ENCODE data around the gene C19orf38. TPM values are rescaled to one million over a fixed set of nuclear protein-coding genes. Genes with fewer than 3 reads are reported as not detected.

C19orf38 gene
- total and polyA plus RNA-seq, 2 of the 4 experiments (the other 2 are of a cell fraction): 0.18 to 0.19 TPM

DNA sequence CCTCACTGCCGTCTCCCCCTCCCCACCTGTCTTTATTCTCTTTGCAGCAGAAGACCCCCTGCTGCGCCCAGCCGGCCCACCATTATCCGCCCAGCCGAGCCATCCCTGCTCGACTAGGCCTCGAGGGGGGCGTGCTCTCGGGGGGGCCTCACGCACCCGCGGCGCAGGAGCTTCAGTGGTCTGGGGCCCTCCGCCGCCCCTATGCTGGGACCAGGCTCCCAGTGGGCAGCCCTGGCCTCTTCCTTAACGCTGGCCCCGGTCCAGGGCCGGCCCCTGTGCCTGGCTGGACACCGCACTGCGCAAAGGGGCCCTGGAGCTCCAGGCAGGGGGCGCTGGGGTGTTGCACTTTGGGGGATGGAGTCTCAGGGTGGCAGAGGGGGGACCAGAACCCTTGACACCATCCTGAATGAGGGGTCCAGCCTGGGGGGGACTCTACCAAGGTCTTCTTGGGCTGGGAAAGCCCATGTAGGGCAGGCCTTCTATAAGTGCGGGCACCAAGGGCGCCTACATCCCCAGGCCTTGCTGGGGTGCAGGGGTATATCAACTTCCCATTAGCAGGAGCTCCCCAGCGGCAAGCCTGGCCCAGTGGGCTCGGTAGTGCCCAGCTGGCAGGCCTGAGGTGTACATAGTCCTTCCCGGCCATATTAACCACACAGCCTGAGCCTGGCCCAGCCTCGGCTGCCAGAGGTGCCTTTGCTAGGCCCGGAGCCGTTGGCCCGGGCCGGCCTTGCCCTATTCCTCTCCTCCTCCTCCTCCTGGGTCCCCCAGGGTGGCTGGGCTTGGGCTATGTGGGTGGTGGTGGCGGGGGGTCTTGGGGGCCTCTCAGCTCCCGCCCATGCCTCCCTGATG is 17.1 kb upstream of the C19orf38 start:
- ChIA-PET POLR2A (ENCODE audit: unreplicated experiment) (no interaction called here), CTCF (no interaction called here)
- H2BK15ac ChIP-seq (ENCODE audit: low read depth, low read length): no peak overlapping the region
- ATAC-seq (ENCODE audit: low read depth): no peak
- dilution Hi-C loops (cut with HindIII; ENCODE audit: low sequenced_read_pairs, unreplicated experiment): no loop called here
- peaks cover 52% of the 10 kb centered on the region for H3K36me3 ChIP-seq (ENCODE audit: control insufficient read depth, insufficient read depth, low read length)
- H3K9ac ChIP-seq (ENCODE audit: low read depth, low read length): no peak overlapping the region
- peaks cover 7% of the 10 kb centered on the region; the same call in 1 of the 2 replicates for H3K9me1 ChIP-seq (ENCODE audit: insufficient read depth, low read length)
- 92% methylated on average over 15 of the region's 33 CpGs; no CpG with 5 or more reads in 1 of the 2 experiments for WGBS, 2 experiments (ENCODE audit: extremely low coverage in 2 of 2, insufficient read length in 1 of 2)
- H3K4me1 ChIP-seq (ENCODE audit: control insufficient read depth, insufficient read depth, low read length): peaks cover 4% of the 10 kb centered on the region; the same call in 1 of the 2 replicates
- no peak overlapping the region for H3K4ac ChIP-seq (ENCODE audit: low read depth, low read length)
- no peak overlapping the region for H4K8ac ChIP-seq (ENCODE audit: low read depth in 2 of 2, low read length in 2 of 2)
- H3K56ac ChIP-seq (ENCODE audit: extremely low read depth, insufficient read depth, low read length): no peak overlapping the region
- in situ Hi-C loops (cut with MboI; ENCODE audit: low sequenced_read_pairs): no loop called here
- BruUV-seq (replicated peaks): TSS peak; percentile 84
- no peak overlapping the region for H3K14ac ChIP-seq (replicated peaks; ENCODE audit: low read depth, low read length)
- no peak overlapping the region for H2BK20ac ChIP-seq (ENCODE audit: low read depth, low read length)
- H4K91ac ChIP-seq (ENCODE audit: insufficient read depth, low read depth, low read length): no peak overlapping the region
- no peak overlapping the region for H3K18ac ChIP-seq (ENCODE audit: low read depth, low read length)
- H3K79me1 ChIP-seq (ENCODE audit: low read depth in 1 of 2, low read length in 2 of 2): peaks cover 6 to 9% of the 10 kb centered on the region in 2 experiments; a peak in 3 of 4 replicates
- H2AK5ac ChIP-seq (ENCODE audit: low read depth, low read length): no peak overlapping the region
- no peak overlapping the region for H3K27ac ChIP-seq (ENCODE audit: insufficient read depth, low read length)
- intact Hi-C loops (cut with micrococcal nuclease): no loop called here
- H2BK120ac ChIP-seq (ENCODE audit: low read depth, low read length): no peak overlapping the region
- no peak overlapping the region for H3K23ac ChIP-seq (ENCODE audit: low read depth, low read length)
- H3K4me3 ChIP-seq (ENCODE audit: insufficient read depth, low read depth, low read length): no peak overlapping the region
- no peak overlapping the region for H3K4me2 ChIP-seq (ENCODE audit: low read depth, low read length)
- no peak for TF ChIP-seq NFE2L2 (IDR thresholded peaks at IDR 0.05; ENCODE audit: low read depth, low read length)
- TF ChIP-seq POLR2A (IDR thresholded peaks at IDR 0.05; ENCODE audit: low read depth, low read length): no peak
- TF ChIP-seq RCOR1 (IDR thresholded peaks at IDR 0.05; ENCODE audit: insufficient replicate concordance, low read length): no peak
- TF ChIP-seq BHLHE40 (IDR thresholded peaks at IDR 0.05; ENCODE audit: low read depth, low read length): no peak
- H4K20me1 ChIP-seq (ENCODE audit: insufficient read depth, low read length): no peaks in the 10 kb centered on the region; the same call in 1 of the 2 replicates
- no peak overlapping the region for H2AK9ac ChIP-seq (replicated peaks; ENCODE audit: low read depth, low read length, poor library complexity)
- no peak overlapping the region for H2AFZ ChIP-seq (replicated peaks; ENCODE audit: low read length, poor library complexity)
- no peak overlapping the region for H2BK5ac ChIP-seq (ENCODE audit: low read depth, low read length, poor library complexity, severe bottlenecking)
- no peaks in the 10 kb centered on the region for H3K27me3 ChIP-seq (ENCODE audit: control insufficient read depth, insufficient read depth, low read length)
- no peak overlapping the region for H4K5ac ChIP-seq (ENCODE audit: low read depth, low read length)
- no peaks in the 10 kb centered on the region for H3K9me3 ChIP-seq (ENCODE audit: control insufficient read depth, insufficient read depth, low read length)
- DNase-seq: no peak

Data from IMR-90 (cell line).